Ovary (tissue), 3 donors: ENCODE results near the gene UFD1.

Experiments
- EP300 ChIP-seq: sonication (generic); formaldehyde crosslinking; IDR thresholded peaks from one replicate; pipeline ENCODE4 v1.6.1; 2017; ENCODE audit warnings: antibody characterized with exemption
- POLR2A ChIP-seq: fragments of 450-650 bp; IDR thresholded peaks from one replicate; pipeline ENCODE4 v1.6.1; 2017; ENCODE audit warnings: antibody characterized with exemption, mild to moderate bottlenecking, moderate library complexity
- TF ChIP-seq, protein P1 (sequence below), 3 donors: fragments of 450-650 bp in 2 of 3; fragments of 200-600 bp in 1 of 3; IDR thresholded peaks; one replicate each; pipeline versions ENCODE4 v1.5.1 to v1.8.0; 2016 to 2022; ENCODE audit warnings: antibody characterized with exemption in 3 of 3, mild to moderate bottlenecking in 1 of 3
- donor health status: DM: no; HTN: no; CAD: no.

DNA sequence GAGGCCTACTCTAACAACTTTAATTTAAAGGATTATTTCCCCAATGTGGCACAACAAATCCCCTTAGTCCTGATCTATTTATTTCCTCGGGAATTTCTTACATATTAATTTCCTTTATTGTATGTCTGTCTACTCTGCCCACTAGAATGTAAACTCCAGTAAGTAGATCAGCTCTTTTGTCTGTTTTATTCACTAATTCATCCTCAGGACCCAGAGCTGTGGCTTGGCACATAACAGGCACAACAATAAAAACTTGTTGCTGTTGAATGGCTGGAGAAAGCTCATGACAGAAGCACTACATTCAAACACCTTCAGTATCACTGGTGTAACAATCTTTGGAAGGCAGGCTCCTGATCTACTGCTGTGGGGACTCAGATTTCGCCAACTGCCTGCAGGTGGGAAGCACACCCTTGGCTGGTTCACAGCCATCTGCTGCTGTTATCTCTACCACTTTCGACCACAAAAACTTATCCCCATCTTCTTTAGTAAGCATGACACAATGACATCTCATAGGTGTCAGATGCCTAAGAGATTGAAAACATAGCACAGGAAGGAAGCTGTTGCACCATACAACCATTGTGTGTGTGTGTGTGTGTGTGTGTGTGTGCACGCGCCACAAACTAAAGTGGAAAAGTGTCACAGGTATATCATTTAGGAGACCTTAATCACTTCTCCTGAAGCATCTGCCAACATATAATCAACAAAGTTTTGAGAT lies 59.4 kb downstream of the UFD1 start:
- TF ChIP-seq, protein P1, sequence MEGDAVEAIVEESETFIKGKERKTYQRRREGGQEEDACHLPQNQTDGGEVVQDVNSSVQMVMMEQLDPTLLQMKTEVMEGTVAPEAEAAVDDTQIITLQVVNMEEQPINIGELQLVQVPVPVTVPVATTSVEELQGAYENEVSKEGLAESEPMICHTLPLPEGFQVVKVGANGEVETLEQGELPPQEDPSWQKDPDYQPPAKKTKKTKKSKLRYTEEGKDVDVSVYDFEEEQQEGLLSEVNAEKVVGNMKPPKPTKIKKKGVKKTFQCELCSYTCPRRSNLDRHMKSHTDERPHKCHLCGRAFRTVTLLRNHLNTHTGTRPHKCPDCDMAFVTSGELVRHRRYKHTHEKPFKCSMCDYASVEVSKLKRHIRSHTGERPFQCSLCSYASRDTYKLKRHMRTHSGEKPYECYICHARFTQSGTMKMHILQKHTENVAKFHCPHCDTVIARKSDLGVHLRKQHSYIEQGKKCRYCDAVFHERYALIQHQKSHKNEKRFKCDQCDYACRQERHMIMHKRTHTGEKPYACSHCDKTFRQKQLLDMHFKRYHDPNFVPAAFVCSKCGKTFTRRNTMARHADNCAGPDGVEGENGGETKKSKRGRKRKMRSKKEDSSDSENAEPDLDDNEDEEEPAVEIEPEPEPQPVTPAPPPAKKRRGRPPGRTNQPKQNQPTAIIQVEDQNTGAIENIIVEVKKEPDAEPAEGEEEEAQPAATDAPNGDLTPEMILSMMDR (IDR thresholded peaks at IDR 0.05), result no peak
- TF ChIP-seq EP300 (no peak), POLR2A (no peak)
